LNCaP clone FGC (cell line): ENCODE results near the gene NOXRED1.
"Not testable (repeated sequence)": the region's sequence is repeated elsewhere in the genome, so short reads cannot be mapped to it uniquely, and the experiment has no call there.

Experiments
- DNase-seq: peaks from one replicate; pipeline ENCODE4 v3.0.0-alpha.2; 2011; ENCODE audit warnings: low read depth
- H3K4me3 ChIP-seq: 2 replicates; pipeline ENCODE4 v1.5.1; 2011; ENCODE audit warnings: mild to moderate bottlenecking, low read depth, low read length, control low read depth
- TF ChIP-seq, protein P1 (sequence below): IDR thresholded peaks from 2 replicates; pipeline ENCODE4 v1.5.1; 2012; ENCODE audit warnings: mild to moderate bottlenecking; ENCODE audit not compliant: control insufficient read depth, insufficient read depth; ENCODE audit errors: extremely low read depth

Gene NOXRED1

DNA sequence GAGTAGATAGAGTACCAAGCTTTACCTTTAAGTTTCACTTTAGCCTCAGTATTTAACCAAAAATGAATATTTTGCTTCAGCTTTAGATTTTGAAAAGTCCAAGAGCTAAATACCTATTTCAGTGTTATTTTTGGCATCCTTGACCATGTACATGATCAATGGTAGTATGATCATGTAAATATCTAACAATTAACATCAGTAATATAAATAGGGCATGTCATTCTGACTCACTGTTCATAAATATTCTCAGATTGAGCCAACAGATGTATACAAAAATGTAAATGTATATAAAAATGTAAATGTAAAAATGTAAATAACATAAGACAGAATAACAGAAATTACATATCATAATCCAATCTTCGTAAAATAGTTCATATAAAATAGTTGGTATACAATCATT is 15.3 kb upstream of the NOXRED1 start:
- DNase-seq: no peak
- no peak overlapping the region for H3K4me3 ChIP-seq
- TF ChIP-seq, protein P1, sequence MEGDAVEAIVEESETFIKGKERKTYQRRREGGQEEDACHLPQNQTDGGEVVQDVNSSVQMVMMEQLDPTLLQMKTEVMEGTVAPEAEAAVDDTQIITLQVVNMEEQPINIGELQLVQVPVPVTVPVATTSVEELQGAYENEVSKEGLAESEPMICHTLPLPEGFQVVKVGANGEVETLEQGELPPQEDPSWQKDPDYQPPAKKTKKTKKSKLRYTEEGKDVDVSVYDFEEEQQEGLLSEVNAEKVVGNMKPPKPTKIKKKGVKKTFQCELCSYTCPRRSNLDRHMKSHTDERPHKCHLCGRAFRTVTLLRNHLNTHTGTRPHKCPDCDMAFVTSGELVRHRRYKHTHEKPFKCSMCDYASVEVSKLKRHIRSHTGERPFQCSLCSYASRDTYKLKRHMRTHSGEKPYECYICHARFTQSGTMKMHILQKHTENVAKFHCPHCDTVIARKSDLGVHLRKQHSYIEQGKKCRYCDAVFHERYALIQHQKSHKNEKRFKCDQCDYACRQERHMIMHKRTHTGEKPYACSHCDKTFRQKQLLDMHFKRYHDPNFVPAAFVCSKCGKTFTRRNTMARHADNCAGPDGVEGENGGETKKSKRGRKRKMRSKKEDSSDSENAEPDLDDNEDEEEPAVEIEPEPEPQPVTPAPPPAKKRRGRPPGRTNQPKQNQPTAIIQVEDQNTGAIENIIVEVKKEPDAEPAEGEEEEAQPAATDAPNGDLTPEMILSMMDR: no peak

DNA sequence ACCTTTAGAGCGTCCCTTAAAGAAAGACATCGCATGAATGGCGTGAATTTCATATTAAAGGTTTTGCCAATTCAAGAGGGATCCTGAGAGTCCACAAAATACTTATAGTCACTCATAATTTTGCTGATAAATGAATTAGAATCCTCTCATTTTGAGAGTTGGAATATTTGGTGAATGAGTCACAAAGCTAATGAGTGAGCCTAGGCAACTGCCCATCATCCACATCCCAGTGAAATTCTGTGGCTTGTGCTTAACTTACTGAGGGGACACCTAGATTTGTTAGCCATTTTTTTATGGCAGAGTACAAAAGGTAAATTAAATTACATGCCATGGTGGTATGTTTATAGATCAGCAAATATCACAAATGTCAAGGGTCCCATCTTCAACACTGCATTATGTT is 12.7 kb upstream of the NOXRED1 start:
- TF ChIP-seq, protein P1: no peak

DNA sequence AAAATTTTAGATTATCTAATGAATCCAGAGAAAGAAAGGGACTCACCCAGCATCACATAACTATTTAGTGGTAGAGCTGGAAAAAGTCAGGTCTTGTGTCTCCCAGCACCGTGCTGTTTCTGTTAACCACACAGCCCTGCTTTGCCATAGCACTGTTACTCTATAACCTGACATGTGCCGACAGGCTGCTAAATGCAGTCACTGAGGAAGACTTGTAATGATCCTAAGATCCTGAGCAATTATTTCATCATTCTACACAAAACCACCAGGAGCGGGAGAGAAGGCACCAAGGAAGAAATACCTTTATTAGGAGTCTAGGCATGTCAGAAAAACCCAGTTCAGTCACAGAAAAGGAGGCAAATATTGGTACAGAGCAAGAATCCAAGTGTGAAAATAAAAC is 3.1 kb upstream of the NOXRED1 start:
- H3K4me3 ChIP-seq: no peak overlapping the region
- TF ChIP-seq, protein P1: no peak
- DNase-seq: no peak

More for the DNA sequence above, 12.7 kb upstream of the NOXRED1 start:
- H3K4me3 ChIP-seq: no peak overlapping the region
- DNase-seq: no peak

DNA sequence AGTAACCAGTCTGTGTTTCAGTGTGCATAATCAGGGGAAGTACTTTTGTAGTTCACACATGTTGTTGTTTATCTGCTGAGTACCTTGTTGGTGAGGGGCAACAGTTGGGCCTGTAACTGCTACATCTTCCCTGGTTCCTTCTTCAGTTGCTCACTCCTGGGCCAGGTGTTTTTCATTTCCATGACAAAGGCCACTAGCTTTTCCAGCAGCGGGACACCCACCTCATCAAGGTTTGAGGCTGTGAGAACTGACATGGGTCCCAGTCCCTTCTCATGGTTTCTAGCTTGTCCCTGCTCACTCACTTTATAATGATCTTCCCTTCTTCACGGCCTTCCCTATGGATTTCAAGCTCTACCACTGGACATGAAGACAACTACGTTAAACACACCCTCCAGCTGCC is 1.5 kb upstream of the NOXRED1 start:
- H3K4me3 ChIP-seq: no peak overlapping the region
- TF ChIP-seq, protein P1: no peak
- DNase-seq: no peak

DNA sequence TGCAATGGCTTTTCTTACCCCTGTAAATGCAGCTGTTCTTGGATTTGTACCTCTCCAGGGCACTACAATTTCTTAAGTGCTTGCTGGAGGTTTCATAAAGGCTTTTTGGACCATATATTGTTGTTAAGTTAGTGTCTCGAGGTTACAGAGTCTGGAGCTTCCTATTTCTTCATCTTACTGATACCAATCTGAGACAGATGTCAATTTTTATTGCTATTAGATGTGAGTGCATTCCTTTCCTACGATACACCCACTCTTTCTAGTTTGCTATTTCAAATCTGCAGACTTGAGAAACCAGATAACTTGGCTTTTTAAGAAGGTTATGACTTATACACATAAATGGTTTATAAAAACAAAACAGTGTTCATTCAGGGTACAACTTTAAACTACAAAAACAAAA is 2.1 kb downstream of the NOXRED1 start:
- TF ChIP-seq, protein P1: no peak
- H3K4me3 ChIP-seq: no peak overlapping the region
- DNase-seq: no peak

DNA sequence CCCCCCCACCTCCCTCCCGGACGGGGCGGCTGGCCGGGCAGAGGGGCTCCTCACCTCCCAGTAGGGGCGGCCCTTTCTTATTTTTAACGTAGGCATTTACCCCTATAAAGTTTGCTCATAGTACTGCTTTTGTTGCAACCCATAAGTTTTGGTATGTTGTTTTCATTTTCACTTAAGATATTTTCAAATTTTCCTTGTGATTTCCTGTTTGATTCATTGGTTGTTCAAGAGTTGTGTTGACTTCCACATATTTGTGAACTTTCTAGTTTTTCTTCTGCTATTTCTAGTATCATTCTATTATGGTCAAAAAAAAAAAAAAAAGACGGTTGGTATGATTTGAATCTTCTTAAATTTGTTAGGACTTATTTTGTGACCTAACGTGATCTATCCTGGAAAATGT is 6.5 kb downstream of the NOXRED1 start:
- TF ChIP-seq, protein P1: no peak
- DNase-seq: no peak
- H3K4me3 ChIP-seq: no peak overlapping the region

DNA sequence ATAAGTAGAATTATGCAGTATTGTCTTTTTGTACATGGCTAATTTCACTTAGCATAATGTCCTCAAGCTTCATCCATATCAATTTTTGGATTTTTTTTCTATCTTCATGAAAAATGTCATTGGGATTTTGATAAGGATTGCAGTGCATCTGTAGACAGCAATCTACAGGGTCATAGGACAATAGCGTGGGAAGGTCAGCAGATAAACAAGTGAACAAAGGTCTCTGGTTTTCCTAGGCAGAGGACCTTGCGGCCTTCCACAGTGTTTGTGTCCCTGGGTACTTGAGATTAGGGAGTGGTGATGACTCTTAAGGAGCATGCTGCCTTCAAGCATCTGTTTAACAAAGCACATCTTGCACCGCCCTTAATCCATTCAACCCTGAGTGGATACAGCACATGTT is 7.2 kb downstream of the NOXRED1 start:
- H3K4me3 ChIP-seq, DNase-seq: not testable (repeated sequence)

DNA sequence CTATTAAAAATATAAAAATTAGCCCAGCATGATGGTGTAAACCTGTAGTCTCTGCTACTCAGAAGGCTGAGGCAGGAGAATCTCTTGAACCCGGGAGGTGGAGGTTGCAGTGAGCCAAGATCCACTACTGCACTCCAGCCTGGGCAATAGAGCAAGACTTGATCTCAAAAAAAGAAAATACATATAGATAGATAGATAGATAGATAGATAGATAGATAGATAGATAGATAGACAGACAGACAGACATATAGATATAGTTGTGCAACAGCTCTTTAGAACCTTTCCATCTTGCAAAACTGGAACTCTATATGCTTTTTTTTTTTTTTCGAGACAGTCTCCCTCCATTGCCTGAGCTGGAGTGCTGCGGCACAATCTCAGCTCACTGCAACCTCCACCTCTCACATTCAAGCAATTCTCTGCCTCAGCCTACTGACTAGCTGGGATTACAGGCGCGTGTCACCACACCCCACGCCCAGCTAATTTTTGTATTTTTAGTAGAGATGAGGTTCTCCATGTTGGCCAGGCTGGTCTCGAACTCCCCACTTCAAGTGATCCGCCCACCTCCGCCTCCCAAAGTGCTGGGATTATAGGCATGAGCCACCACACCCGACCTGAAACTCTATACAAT is 7.8 kb downstream of the NOXRED1 start:
- not testable (repeated sequence) for H3K4me3 ChIP-seq, DNase-seq
